Measurements from ENCODE around the gene WFDC8.

GRCh38 chr20:45578231-45578630 lies 853 bp downstream of the WFDC8 start:
- TF ChIP-seq CTCF (IDR thresholded peaks at IDR 0.05 in 8 of 11, conservative IDR thresholded peaks at IDR 0.05 in 3 of 11), result no peak
- no peak for TF ChIP-seq POLR2AphosphoS5 (IDR thresholded peaks at IDR 0.05)

Data from spleen (tissue), 7 donors.